ENCODE results near the gene BHLHA15.

DNA sequence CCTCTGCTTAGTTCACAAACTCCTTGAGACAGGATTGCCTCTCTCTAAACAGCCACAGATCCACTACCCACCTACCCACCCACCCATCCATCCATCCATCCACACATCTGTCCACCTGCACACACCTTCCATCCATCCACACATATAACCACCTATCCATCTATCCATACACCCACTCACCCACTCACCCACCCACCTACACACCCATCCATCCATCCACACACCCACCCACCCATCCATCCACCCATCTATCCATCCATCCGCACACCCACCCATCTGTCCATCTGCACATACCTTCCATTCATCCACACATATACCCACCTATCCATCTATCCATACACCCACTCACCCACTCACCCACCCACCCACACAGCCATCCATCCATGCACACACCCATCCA, 31.1 kb downstream of the BHLHA15 start:
- TF ChIP-seq, protein P1, sequence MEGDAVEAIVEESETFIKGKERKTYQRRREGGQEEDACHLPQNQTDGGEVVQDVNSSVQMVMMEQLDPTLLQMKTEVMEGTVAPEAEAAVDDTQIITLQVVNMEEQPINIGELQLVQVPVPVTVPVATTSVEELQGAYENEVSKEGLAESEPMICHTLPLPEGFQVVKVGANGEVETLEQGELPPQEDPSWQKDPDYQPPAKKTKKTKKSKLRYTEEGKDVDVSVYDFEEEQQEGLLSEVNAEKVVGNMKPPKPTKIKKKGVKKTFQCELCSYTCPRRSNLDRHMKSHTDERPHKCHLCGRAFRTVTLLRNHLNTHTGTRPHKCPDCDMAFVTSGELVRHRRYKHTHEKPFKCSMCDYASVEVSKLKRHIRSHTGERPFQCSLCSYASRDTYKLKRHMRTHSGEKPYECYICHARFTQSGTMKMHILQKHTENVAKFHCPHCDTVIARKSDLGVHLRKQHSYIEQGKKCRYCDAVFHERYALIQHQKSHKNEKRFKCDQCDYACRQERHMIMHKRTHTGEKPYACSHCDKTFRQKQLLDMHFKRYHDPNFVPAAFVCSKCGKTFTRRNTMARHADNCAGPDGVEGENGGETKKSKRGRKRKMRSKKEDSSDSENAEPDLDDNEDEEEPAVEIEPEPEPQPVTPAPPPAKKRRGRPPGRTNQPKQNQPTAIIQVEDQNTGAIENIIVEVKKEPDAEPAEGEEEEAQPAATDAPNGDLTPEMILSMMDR (IDR thresholded peaks at IDR 0.05): no peak
- no peak for TF ChIP-seq POLR2A (IDR thresholded peaks at IDR 0.05)
- TF ChIP-seq POLR2AphosphoS5 (IDR thresholded peaks at IDR 0.05): no peak

Data from breast epithelium (tissue), 3 donors.